ENCODE measurements around the gene ANKRD17.
"Not testable (repeated sequence)": the region's sequence is repeated elsewhere in the genome, so short reads cannot be mapped to it uniquely, and the experiment has no call there.

Gene ANKRD17

GRCh38 chr4:73231518-73232487 is 26.8 kb downstream of the ANKRD17 start:
- peaks cover 67% of the 10 kb centered on the region for H3K36me3 Mint-ChIP-seq (ENCODE audit: low read depth)
- H3K4me1 Mint-ChIP-seq (ENCODE audit: low read depth), result peaks cover 11% of the 10 kb centered on the region
- H3K4me3 Mint-ChIP-seq, result no peak overlapping the region
- no peak overlapping the region for H3K27ac Mint-ChIP-seq
- H3K9me3 Mint-ChIP-seq, result no peaks in the 10 kb centered on the region
- H3K27me3 Mint-ChIP-seq, result no peaks in the 10 kb centered on the region

DNA sequence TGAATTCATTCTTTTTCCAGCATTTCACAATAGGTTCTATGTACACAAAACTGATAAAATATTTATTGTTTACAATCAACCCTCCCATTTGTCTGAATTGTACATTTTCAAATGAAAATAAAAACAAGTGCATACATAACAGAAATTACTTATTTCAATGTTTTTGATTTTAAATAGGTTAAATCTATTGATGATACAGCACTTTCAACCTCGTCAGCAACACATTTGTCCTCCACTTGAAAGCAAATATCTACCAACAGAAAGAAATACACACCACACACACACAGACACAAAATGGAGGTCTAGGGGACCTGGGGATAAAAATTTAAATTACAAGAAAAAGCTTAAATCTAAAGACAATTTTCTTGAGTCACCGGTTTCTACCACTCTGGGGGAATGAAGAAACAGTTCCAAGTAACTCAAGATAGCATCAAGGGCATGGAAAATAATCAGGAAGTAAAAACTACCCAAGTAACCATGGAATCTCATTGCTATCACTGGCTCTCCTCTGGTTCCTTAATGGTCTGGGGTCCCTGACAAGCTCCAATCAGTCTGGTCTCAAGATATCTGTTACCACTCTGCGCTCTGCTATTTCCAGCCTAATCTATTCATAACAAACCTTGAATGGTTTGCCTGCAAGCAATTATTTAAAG is 27.6 kb downstream of the ANKRD17 start:
- H3K27ac Mint-ChIP-seq, result no peak overlapping the region
- H3K4me3 Mint-ChIP-seq, result no peak overlapping the region
- H3K36me3 Mint-ChIP-seq (ENCODE audit: low read depth), result peaks cover 62% of the 10 kb centered on the region
- no peaks in the 10 kb centered on the region for H3K9me3 Mint-ChIP-seq
- peaks cover 11% of the 10 kb centered on the region for H3K4me1 Mint-ChIP-seq (ENCODE audit: low read depth)
- H3K27me3 Mint-ChIP-seq, result no peaks in the 10 kb centered on the region

- H3K9me3 Mint-ChIP-seq, H3K27ac Mint-ChIP-seq, H3K4me3 Mint-ChIP-seq, H3K27me3 Mint-ChIP-seq: not testable (repeated sequence)
- Mint-ChIP-seq H3K36me3 (ENCODE audit: low read depth) (peaks cover 49% of the 10 kb centered on the region), H3K4me1 (ENCODE audit: low read depth) (peaks cover 25% of the 10 kb centered on the region)
Measured at GRCh38 chr4:73228800-73229199, 29.8 kb downstream of the ANKRD17 start.

DNA sequence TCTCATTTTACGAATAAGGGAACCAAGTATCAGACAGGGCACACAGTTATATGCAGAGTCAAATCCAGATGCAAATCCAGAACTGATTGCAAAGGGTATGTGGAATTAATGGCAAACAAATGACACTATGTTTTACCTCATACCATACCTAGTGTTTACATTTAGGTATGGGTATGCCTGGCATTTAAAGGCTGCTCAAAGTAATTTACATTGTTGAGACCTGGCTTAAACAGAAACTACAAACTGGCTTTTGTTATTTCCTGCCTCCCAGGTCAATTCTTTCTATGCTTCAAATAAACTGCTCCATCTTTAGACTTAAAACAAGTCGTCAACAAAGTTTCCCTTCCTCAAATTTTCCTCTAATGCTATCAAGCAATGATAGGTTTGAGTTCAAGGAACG is 33.7 kb downstream of the ANKRD17 start:
- H3K9me3 Mint-ChIP-seq, result no peaks in the 10 kb centered on the region
- peaks cover 37% of the 10 kb centered on the region for H3K4me1 Mint-ChIP-seq (ENCODE audit: low read depth)
- peaks cover 21% of the 10 kb centered on the region for H3K36me3 Mint-ChIP-seq (ENCODE audit: low read depth)
- H3K27me3 Mint-ChIP-seq, result no peaks in the 10 kb centered on the region
- H3K4me3 Mint-ChIP-seq, result no peak overlapping the region
- peak overlapping the region; percentile 31 for H3K27ac Mint-ChIP-seq

DNA sequence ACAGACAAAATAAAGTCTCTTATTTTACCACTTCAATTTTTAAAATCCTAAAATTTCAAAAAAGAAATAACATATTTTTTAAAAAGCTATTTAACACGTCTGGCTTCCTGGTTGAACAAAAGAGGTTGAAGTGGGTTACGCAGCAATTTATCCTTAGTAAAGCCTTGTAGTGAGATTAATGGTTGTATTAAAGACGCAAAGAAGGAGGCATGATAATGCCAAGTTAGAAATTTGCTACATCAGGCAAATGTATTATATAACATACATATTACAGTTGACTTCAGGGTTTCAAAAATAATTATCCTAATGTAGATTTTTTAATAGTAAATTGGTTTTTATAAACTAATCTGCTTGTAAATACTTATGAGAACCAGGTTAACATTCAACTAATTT is 35.3 kb downstream of the ANKRD17 start:
- peak overlapping the region; percentile 44 for H3K4me3 Mint-ChIP-seq
- H3K36me3 Mint-ChIP-seq (ENCODE audit: low read depth), result peaks cover 21% of the 10 kb centered on the region
- no peak overlapping the region for H3K27ac Mint-ChIP-seq
- peaks cover 51% of the 10 kb centered on the region for H3K4me1 Mint-ChIP-seq (ENCODE audit: low read depth)
- no peaks in the 10 kb centered on the region for H3K9me3 Mint-ChIP-seq
- no peaks in the 10 kb centered on the region for H3K27me3 Mint-ChIP-seq

- H3K9me3 Mint-ChIP-seq, result no peaks in the 10 kb centered on the region
- peaks cover 23% of the 10 kb centered on the region for H3K36me3 Mint-ChIP-seq (ENCODE audit: low read depth)
- H3K27me3 Mint-ChIP-seq, result no peaks in the 10 kb centered on the region
- H3K27ac Mint-ChIP-seq, result no peak overlapping the region
- peaks cover 52% of the 10 kb centered on the region for H3K4me1 Mint-ChIP-seq (ENCODE audit: low read depth)
- no peak overlapping the region for H3K4me3 Mint-ChIP-seq
Measured at GRCh38 chr4:73222466-73223257, 35.9 kb downstream of the ANKRD17 start.

- Mint-ChIP-seq H3K27ac (peak overlapping the region; percentile 83), H3K36me3 (ENCODE audit: low read depth) (peaks cover 28% of the 10 kb centered on the region), H3K4me3 (peak overlapping the region; percentile 71), H3K9me3 (no peaks in the 10 kb centered on the region), H3K4me1 (ENCODE audit: low read depth) (peaks cover 55% of the 10 kb centered on the region), H3K27me3 (no peaks in the 10 kb centered on the region)
Measured at GRCh38 chr4:73221734-73222133, 36.9 kb downstream of the ANKRD17 start.

DNA sequence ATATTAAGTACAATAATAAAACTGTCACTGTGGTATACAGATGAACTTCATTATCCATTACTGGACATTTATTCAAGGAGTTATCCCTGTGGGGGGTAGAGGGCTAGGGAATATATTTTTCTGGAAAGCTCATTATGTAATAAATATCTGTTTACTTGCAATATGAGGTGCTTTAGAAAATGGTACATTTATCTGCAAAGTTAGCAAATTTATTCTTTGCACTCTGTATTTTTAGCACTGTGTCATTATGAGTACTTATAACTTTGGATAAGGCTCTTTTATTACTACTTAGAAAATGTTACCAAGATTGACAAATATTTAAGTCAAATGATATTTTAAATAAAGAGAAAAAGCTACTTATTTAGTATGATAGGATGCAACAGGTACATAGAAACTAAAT is 37.8 kb downstream of the ANKRD17 start:
- no peak overlapping the region for H3K4me3 Mint-ChIP-seq
- no peak overlapping the region for H3K27ac Mint-ChIP-seq
- H3K4me1 Mint-ChIP-seq (ENCODE audit: low read depth), result peaks cover 60% of the 10 kb centered on the region
- H3K27me3 Mint-ChIP-seq, result no peaks in the 10 kb centered on the region
- H3K36me3 Mint-ChIP-seq (ENCODE audit: low read depth), result peaks cover 33% of the 10 kb centered on the region
- H3K9me3 Mint-ChIP-seq, result no peaks in the 10 kb centered on the region

DNA sequence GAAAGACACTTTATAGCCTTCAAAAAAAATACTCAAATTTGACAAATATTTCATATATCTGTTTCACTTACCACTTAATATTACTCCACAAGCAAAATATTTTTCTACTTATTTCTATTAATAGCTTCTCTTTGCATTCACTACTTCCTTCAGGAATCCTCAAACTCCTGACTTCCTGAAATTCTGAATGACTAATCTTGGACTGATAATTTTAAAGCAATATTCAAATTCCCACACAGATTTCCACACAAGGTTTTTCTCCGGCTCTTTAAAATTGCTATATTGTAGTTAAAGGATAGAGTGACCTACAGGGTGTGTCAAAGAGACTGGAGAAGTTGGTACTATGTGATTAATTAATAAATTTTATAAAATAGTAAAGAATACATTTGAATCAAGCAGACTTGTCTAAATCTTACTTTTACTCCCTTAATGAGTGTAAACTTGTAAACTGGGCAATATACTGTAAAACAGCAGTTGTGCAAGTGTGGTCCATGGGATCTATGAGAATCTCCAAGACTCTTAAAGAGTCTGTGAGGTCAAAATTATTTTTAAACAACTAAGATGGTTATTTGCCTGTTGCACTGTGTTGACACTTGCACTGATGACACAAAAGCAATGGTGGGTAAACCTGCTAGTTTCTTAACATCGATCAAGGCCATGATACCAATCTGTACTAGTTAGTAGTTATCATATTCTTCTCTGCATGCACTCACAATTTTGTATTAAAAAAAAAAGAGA is 44.5 kb downstream of the ANKRD17 start:
- Mint-ChIP-seq H3K4me3 (no peak overlapping the region), H3K4me1 (ENCODE audit: low read depth) (peaks cover 41% of the 10 kb centered on the region), H3K36me3 (ENCODE audit: low read depth) (peaks cover 63% of the 10 kb centered on the region), H3K9me3 (no peaks in the 10 kb centered on the region), H3K27me3 (no peaks in the 10 kb centered on the region), H3K27ac (no peak overlapping the region)

DNA sequence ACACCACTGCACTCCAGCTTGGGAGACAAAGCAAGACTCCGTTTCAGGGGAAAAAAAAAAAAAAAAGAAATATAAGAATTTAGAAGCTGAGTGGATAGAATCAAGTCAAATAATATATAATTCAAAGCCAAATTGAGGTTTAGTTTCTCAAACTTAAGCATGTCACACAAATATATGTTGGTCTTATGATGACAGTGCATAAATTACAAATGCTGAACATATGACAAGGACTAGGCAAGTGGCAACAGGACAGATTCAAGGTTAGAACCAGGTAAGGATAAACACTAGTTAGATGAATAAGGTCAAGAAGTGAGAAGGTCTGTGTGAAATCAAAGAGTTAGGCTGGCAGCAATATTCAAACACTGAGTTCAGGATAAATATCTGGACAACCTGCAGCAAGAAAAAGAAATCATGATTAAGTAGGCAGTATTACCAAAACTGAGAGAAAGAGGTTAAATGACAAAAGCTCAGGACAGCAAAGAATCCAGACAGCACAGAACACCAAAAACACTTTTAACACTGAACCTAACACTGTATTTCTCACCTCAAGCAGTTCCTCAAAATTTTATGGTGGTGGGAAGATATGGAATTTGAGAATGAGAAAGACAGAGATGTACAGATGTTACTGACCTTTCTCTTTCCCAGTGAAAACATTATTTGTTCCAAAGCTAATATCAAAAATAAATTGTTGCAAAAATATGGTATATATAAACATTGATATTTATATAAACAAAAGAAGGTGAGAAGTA is 45.4 kb downstream of the ANKRD17 start:
- Mint-ChIP-seq H3K27me3 (no peaks in the 10 kb centered on the region), H3K36me3 (ENCODE audit: low read depth) (peaks cover 64% of the 10 kb centered on the region), H3K27ac (no peak overlapping the region), H3K4me1 (ENCODE audit: low read depth) (peaks cover 41% of the 10 kb centered on the region), H3K9me3 (no peaks in the 10 kb centered on the region), H3K4me3 (no peak overlapping the region)

DNA sequence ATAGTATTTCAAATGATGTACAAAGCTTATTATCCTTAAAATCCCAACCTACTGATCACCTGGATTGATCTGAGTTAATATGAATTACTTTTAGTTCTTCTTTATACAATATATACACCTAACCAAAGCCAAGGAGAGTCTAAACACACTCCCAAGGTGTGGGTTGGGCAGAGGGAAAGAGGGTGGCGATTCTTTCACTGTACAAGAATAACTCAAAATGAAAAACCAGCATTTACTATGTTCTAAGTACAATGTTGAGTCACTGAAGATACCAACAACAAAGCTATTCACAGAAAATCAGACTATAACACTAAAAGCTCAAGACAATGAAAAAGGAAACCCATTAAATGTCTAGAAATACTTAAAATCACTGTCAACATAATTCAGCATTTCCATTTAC is 46.6 kb downstream of the ANKRD17 start:
- Mint-ChIP-seq H3K9me3 (no peaks in the 10 kb centered on the region), H3K4me1 (ENCODE audit: low read depth) (peaks cover 44% of the 10 kb centered on the region), H3K27ac (no peak overlapping the region), H3K27me3 (no peaks in the 10 kb centered on the region), H3K4me3 (no peak overlapping the region), H3K36me3 (ENCODE audit: low read depth) (peaks cover 67% of the 10 kb centered on the region)

DNA sequence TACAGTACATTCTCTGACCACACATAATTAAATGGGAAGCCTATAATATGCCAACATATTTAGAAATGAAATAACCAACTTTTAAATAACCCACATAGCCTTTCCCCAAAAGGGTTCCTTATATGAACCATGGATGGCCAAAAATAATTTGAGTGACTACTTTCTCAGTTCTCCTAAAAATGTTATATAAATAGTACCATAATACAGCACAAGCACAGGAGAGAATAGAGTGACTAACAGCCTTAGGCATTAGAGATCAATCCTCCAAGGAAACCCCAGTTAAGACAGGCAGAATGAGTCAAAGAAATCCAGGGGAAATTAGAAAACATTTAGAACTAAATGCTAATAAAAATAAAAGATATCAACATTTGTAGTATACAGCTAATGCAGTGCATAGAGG is 50.2 kb downstream of the ANKRD17 start:
- Mint-ChIP-seq H3K4me3 (no peak overlapping the region), H3K9me3 (no peaks in the 10 kb centered on the region), H3K27me3 (no peaks in the 10 kb centered on the region), H3K27ac (no peak overlapping the region), H3K4me1 (ENCODE audit: low read depth) (peaks cover 46% of the 10 kb centered on the region), H3K36me3 (ENCODE audit: low read depth) (peaks cover 81% of the 10 kb centered on the region)

- peaks cover 52% of the 10 kb centered on the region for H3K4me1 Mint-ChIP-seq (ENCODE audit: low read depth)
- H3K4me3 Mint-ChIP-seq, result no peak overlapping the region
- no peaks in the 10 kb centered on the region for H3K27me3 Mint-ChIP-seq
- peaks cover 83% of the 10 kb centered on the region for H3K36me3 Mint-ChIP-seq (ENCODE audit: low read depth)
- H3K9me3 Mint-ChIP-seq, result no peaks in the 10 kb centered on the region
- H3K27ac Mint-ChIP-seq, result no peak overlapping the region
Measured at GRCh38 chr4:73206236-73206635, 52.4 kb downstream of the ANKRD17 start.

DNA sequence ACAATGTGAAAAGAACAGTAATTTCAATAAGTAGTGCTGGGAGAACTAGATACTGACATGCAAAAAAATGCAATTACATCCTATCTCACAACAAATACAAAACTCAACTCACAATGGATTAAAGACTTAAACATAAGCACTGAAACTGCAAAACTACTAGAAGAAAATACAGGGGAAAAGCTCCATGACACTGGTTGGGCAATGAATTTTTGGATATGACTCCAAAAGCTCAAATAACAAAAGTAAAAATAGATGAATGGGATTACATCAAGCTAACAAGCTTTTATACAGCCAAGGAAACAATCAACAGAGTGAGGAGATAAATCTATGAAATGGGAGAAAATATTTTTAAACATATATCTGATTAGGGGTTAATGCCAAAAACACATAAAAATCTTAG is 53.1 kb downstream of the ANKRD17 start:
- no peak overlapping the region for H3K4me3 Mint-ChIP-seq
- H3K9me3 Mint-ChIP-seq, result no peaks in the 10 kb centered on the region
- H3K27ac Mint-ChIP-seq, result no peak overlapping the region
- H3K27me3 Mint-ChIP-seq, result no peaks in the 10 kb centered on the region
- peaks cover 48% of the 10 kb centered on the region for H3K4me1 Mint-ChIP-seq (ENCODE audit: low read depth)
- peaks cover 80% of the 10 kb centered on the region for H3K36me3 Mint-ChIP-seq (ENCODE audit: low read depth)
